ENCODE measurements around the gene LARP4.
"Not testable (repeated sequence)": the region's sequence is repeated elsewhere in the genome, so short reads cannot be mapped to it uniquely, and the experiment has no call there.

Gene LARP4

DNA sequence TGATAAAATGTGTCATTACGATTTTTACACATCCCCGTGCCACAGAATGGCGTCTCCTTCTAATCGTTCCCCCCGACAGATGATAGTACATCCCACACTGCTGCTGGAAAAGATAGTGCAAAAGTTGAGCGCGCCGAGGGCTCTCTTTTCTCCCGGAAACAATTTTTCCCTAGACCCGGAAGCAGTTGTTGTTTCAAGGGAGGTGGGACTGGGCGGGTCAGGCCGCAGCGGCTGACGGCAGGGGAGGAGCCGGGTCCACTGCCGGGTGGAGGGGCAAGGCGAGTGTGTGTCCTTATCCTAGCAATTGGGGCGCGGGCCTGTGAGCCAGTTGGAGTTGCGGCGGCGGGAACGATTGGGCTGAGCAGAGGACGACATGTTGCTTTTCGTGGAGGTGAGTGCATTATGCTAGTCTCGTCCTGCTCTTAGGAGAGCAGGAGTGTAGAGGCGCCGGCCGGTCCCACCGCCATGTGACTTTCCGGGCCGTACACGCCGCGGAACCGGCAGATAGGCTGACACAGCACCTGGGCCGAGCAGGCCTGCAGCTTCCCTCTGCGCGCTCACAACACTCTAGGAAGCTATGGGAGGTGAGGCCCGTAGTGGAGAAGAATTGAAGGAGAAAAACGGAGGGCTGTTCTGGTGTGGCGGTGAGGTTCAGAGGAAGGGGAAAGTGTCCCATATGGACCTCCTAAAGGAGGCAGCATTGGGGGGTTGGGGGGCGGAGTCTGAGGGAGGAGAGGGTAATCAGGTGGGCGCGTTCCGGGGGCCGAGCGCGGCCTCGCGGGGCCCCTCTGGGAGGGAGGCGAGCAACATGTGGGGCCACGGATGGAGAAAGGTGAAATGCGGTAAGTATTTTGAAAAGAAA, at the start of gene LARP4:
TSS of gene LARP4 (plus strand) at position 248 of the 862 bp plus-strand sequence. CDS start at position 374, 126 bp downstream.
- DNase-seq (ENCODE audit: low read depth in 2 of 2): peak; percentile 92

DNA sequence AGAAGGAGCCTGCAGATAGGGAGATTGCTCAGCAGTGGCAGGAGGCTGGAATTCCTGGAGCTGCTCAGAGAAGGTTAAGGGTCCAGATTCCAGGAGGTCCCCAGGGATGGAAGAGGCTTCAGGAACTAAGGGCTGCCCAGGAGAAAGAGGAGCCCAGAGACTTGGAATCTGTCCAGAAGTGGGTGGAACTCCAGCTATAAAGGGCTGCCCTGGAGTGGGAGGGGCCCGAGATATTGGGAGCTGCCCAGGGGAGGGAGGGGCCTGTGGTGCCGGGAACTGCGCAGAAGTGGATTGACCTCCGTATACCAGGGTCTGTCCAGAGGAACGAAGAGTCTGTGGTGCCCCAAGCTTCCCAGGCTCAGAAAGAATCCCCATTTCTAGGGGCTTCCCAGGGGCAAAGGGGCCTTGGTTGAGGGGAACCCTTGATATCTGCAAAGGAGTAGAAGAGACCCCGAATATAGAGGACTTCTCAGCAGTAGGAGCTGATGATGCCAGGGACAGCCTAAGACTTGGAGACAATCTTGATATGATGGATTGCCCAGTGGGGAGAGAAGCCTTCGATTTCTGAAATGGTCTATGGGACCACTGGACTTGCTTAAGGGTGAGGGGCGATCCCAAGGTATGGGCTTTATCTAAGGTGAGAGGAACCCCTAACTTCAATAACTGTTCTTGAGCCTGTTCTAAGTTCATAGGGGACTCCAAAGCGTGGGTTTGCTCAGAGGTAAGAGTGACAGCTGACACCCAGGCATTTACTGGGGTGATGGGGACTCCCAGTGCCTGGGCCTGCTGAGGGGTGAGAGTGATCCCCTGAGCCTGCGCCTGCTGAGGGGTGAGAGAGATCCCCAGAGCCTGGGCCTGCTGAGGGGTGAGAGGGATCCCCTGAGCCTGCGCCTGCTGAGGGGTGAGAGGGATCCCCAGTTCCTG, 49.3 kb upstream of the LARP4 start:
- DNase-seq (ENCODE audit: low read depth in 2 of 2): peak in 1 of 2 experiments; percentile 13

DNA sequence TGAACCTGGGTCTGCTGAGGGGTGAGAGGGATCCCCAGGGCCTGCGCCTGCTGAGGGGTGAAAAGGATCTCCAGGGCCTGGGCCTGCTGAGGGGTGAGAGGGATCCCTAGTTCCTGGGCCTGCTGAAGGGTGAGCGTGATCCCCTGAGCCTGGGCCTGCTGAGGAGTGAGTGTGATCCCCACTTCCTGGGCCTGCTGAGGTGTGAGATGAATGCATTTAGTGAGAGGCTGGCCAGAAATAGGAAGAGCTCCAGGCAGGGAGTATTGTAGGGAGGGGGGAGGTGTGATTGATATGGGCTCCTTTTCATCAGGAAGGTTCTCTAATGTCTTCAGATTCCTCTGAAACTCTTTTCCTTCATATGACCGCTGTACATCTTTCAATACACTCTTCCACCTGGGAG, 47.3 kb upstream of the LARP4 start:
- no peak for DNase-seq (ENCODE audit: low read depth in 2 of 2)

DNA sequence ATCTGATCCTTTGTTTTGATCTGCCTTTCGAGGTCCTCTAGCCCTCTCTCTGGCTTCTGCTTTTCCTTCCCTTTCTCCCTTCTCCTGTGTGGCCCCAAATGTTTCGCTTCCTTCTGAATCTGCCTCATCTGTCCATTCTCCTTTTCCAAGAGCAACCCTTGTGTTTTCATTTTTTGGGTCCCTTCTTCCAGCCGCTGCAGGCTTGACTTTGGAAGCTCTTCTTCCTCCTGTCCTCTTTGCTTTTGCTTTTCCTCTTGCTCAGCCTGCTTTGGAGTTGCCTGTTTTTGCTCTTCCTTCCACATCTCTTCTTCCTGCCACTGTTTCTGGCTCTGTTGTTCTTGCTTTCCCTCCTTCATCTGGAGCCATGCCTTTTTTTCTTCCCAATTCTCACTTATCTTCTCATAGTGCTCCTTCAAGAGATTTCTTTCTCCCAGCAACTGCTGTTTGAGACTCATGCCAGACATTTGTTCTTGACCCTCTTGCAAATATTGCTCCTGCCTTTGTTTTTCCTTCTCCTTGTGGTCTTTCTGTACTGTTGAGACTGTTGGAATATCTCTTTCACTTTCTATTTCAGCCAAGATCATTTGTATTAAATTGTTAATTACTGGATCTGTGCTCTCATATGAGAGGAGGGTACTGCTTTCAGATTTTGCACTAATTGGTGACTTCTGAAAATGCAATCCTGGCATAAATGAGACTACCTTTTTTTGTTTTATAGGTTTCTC, 46.7 kb upstream of the LARP4 start:
- no peak for DNase-seq (ENCODE audit: low read depth in 2 of 2)

DNA sequence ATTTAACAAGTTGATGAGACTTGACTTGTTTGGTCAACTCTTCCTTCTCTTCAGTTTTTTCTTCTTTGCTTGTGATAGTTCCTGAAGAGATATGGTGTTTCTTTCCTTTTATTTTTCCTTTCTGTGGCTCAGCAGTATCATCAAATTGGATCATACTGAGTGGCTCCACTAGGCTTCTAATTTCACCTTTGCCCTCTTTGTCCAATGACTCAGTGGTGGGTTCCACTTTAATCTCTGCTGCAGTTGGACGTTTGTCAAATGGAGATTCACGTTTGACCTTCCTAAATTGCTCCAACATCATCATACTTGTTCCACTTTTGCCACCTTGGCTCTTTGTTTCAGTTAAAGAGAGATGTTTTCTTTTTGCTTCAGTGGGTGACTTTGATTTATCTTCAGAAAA, 45.8 kb upstream of the LARP4 start:
- DNase-seq (ENCODE audit: low read depth in 2 of 2): no peak

DNA sequence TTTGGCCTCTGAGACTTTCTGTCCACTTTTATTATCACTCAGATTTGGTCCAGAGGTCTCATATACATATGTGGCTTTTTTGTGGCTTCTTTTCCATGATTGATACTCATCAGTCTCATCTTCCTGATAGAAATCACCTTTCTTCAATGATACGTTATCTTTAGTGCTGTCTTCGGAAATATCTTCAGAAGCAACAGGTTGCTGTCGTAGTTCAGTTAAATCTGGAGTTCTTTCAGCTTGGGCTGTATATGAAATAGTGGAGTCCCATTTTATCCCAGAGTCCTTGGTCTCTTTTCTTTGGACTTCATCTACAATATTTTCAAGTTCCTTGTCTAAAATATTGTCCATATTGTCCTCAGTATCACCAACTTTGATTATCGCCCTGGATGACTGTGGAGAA, 45.3 kb upstream of the LARP4 start:
- DNase-seq (ENCODE audit: low read depth in 2 of 2): no peak

DNA sequence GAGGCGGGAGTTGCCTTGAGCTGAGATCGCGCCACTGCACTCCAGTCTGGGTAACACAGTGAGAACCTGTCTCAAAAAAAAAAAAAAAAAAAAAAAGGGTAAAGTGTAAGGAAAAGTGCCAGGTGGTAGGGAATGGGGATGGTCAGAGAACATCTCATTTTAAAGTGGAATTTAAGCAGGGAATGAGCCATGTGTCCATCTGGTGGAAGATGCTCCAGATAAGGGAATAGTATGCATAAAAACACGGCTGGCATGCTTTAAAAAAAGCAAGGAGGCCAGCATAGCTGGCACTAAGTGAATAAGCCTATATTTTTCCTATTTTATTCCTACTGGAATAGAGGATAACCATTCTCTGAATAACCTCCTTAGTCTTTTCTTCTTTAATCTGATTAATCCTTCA, 38.0 kb upstream of the LARP4 start:
- no peak for DNase-seq (ENCODE audit: low read depth in 2 of 2)

DNA sequence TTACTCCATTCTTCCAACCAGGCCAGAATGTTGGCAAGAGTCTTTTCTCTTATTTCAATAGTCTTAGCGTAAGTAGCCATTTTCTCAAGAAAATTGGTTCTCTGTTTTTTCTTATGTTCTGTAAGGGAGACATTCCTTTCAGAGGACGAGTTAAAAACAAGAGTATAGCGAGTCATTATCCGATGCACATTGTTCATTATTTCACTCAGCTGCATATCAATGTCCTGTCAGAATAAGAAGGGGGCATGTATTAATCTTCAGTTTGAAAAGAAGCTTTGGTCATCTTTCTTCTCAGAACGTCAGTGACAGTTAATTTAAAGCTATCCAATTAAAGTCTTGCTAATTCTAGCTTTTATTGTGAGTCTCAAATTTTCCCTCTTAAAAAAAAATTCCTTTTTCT, 37.5 kb upstream of the LARP4 start:
- no peak for DNase-seq (ENCODE audit: low read depth in 2 of 2)

DNA sequence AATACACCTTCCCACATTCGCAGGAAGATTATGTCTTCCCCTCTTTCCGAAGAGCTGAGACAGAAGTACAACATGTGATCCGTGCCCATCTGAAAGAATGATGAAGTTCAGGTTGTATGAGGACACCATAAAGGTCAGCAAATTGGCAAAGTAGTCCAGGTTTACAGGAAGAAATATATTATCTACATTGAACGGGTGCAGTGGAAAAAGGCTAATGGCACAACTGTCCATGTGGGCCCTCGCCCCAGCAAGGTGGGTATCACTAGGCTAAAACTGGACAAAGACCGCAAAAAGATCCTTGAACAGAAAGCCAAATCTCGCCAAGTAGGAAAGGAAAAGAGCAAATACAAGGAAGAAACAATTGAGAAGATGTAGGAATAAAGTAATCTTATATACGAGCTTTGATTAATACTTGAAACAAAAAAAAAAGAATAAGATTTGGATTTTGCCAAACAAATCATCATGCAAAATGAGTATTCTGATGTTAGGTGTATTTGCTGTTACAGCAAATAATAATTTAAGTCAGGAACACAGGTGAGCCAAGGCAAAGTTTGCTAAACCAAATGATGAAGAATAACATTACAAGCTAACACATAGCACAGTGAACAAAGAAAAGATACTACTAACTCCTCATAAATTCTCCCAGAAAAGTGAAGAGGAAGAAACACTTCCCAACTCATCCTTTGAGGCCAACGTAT, 34.8 kb upstream of the LARP4 start:
- no peak for DNase-seq (ENCODE audit: low read depth in 2 of 2)

DNA sequence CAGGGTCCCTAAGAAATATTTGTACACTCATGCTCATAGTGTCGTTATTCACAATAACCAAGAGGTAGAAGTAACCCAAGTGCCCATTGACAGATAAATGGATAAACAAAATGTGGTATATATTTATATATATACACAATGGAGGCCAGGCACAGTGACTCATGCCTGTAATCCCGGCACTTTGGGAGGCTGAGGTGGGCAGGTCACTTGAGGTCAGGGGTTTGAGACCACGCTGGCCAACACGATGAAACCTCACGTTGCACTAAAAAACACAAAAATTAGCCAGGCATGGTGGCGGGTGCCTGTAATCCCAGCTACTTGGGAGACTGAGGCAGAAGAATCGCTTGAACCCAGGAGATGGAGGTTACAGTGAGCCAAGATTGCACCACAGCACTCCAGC, 30.0 kb upstream of the LARP4 start:
- not testable (repeated sequence) for DNase-seq (ENCODE audit: low read depth in 2 of 2)

DNA sequence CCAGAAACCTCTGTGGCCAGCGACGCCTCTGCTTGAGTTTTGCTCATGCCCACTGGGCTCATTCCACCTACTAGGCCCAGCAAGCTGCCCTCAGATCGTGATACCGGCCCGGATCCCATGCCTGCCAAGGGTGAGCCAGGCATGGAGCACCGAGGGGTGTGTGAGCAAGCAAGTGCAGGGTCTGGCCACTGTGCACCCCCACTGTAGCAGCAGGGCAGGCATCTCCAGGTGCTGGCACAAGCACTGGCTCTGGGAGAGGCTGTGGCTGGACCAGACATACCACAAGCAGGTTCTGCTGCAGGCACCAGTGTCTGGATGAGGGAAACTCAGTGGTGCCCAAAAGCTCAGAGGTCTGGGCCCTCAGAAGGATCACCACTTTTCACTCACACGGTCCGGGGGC, 24.9 kb upstream of the LARP4 start:
- DNase-seq (ENCODE audit: low read depth in 2 of 2): no peak

DNA sequence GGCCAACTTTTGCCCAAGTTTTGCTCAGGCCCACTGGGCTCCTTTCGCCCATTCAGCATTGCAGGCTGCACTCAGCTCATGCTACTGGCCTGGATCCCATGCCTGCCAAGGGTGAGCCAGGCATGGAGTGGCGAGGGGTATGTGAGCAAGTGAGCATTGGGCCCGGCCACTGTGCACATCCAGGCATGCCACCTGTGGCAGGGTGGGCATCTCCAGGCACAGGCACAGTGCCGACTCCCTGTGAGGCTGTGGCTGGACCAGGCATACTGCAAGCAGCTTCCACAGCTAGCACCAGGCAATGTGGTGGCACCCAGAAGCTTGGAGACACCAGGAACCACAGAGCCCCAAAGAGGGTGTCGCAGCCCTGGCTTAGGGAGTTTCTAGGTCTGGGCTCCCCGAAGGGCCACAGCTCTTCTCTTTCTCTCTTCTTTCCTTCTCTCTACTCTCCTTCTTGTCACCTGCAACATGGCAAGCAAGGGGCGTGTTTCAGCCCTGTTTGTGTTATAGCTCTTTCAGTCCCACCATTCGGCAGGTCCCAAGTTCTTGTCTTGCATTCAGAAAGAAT, 19.8 kb upstream of the LARP4 start:
- DNase-seq (ENCODE audit: low read depth in 2 of 2): no peak

DNA sequence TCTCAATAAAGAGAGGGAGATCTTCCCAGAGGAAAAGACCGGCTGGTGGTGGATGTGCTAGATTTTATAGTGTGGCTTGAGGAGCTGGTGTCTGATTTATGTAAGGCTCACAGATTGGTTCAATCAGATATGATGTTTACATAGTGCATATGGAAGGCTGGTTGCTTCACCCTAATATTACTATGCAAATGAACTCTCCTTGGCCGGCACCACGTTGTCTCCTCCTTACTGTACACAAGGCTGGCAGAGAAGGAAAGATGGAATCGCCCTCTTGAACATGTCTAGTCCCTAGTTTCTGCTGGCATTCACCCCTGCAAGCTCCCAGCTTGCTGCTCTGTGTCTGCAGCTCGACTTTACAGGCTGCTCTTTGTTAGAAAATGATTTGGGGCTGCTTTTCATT, 13.2 kb upstream of the LARP4 start:
- DNase-seq (ENCODE audit: low read depth in 2 of 2): peak; percentile 34 to 39

DNA sequence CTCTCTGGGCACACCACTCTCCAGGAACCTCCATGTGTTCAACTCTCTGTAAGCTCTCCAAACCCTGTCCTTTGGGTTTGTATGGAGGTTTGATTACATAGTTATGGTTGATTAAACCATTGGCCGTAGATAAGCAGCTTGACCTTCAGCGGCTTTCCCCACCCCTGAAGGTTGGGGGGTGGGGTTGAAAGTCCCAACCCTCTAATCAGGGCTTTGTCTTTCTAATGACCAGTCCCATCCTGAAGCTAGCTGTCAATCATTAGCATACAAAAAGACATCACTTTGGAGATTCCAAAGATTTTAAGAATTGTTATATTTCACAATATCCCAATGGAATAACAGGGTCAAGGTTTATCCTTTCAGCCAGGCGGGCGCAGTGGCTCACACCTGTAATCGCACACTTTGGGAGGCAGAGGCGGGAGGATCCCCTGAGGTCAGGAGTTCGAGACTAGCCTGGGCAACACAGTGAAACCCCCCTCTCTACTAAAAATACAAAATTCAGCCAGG, 12.7 kb upstream of the LARP4 start:
- no peak for DNase-seq (ENCODE audit: low read depth in 2 of 2)

DNA sequence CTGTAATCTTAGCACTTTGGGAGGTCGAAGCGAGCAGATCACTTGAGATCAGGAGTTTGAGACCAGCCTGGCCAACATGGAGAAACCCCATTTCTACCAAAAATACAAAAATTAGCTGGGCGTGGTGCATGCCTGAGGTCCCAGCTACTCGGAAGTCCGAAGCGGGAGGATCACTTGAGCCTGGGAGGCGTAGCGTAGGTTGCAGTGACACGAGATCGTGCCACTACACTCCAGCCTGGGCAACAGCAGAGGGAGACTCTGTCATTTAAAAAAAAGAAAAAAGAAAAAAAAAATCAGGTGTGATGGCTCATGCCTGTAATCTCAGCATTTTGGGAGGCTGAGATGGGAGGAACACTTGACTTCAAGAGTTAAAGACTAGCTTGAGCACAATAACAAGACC, 11.9 kb upstream of the LARP4 start:
- not testable (repeated sequence) for DNase-seq (ENCODE audit: low read depth in 2 of 2)

DNA sequence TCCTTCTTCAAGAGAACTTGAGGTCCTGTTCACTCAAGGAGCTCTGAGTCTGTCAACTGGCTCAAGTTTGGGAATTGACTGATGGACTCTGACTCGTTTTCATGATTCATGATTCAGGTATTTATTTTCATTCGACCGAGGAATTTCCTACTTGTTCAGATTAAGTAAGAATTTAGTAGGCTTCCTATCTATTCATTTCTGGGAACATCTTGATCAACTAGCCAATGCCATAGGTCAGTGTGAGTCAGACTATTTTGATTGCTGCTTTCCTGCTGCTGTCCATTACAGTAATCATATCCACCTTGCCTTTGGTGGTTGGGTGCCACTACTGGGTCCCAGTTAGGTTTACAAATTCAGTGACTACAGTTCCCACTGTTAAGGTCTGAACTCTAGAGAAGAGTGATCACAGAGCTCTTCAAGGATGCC, 10.4 kb upstream of the LARP4 start:
- peak; percentile 90 for DNase-seq (ENCODE audit: low read depth in 2 of 2)

DNA sequence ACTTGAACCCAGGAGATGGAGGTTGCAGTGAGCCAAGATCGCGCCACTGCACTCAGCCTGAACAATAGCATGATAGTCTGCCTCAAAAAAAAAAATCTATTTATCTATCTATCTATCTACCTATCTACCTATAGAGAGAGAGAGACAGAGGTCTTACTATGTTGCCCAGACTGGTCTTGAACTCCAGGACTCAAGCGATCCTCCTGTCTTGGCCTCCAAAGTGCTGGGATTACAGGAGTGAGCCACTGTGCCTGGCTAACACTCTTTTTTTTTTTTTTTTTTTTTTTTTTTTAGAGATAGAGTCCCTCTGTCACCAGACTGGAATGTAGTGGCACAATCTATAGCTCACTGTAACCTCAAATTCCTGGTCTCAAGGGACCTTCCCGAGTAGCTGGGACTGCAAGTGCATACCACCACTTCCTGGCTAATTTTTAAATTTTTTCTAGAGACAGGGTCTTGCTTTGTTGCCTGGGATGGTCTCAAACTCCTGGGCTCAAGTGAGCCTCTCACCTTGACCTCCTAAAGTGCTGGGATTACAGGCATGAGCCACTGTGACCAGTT, 6.1 kb upstream of the LARP4 start:
- DNase-seq (ENCODE audit: low read depth in 2 of 2): no peak

DNA sequence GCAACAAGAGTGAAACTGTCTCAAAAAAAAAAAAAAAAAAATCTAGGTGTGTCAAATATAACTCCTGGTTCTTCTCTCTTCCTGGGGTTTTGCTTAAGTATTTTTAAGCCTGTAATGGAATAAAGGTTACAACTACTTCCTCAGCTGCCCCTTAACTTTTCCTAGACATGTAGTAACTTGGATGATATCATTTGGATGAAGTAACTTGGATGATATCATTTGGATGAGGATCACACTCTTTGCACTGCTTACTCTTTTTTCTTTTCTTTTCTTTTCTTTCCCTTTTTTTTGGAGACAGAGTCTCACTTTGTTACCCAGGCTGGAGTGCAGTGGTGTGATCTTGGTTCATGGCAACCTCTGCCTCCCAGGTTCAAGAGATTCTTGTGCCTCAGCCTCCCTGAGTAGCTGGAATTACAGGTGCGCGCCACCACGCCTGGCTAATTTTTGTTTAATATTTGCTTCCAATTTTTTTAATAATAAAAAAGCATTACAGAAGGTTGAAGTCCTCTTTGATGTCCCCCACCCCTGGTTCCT, 3.5 kb upstream of the LARP4 start:
- DNase-seq (ENCODE audit: low read depth in 2 of 2): no peak

DNA sequence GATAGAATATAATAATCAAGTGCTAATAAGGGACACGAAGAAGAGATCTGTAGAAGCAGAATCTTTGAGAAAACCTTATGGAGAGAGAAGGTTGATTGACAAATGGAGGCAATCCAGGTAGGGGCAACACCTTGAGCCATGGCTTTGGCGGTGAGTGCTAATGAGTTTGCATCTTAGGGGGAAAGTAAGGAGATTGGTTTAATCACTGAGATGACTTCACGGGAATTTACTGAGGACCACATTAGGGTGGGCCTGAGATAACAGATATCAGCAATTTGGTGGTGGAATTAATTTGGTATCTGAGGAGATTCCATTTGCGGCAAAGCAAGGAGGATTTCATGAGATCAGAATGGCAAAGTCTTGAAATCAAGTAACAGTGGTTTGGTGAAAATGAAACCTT, 1.8 kb upstream of the LARP4 start:
- no peak for DNase-seq (ENCODE audit: low read depth in 2 of 2)

DNA sequence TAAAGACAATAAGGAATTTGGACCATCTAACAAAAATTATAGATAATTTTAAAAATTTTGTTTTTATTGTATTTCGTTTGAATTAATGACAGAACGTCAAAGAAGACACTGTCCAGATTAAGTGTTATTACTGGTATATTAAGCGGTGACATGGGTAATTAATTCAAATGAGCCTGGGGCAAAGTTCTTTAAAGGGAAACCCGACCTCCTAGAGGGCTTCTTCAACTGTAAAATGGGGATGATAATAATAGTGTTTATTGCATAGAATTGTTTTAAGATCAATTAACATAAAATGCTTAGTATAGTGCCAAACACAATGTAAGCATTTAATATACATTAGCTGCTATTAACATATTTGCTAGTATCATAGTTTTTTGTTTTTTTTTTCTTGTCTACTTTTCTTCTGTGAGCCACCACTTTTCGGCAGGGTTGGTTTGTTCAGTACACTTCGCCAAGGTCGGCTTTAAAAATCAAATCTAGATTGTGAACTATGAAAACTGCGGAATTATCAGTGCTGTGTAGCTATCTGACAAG, 514 bp upstream of the LARP4 start:
- DNase-seq (ENCODE audit: low read depth in 2 of 2): no peak

All from fibroblast of skin of left quadriceps (primary cell).